H9 (cell line): ENCODE measurements around the gene XRN1. TPM values are rescaled to one million over a fixed set of nuclear protein-coding genes. Genes with fewer than 3 reads are reported as not detected.
A peak's percentile ranks its signal among the peaks of the same experiment; 100 is the strongest.

Experiments used
- DNase-seq: peaks from one replicate; pipeline ENCODE4 v3.0.0-alpha.2; 2017
- H2AFZ ChIP-seq: one replicate; pipeline ENCODE4 v1.6.1; 2013; ENCODE audit warnings: mild to moderate bottlenecking, low read length, control low read depth, moderate library complexity
- H2AK5ac ChIP-seq: 2 replicates; pipeline ENCODE4 v1.6.1; 2013; ENCODE audit warnings: low read length, control low read depth, mixed read lengths; ENCODE audit not compliant: insufficient read length
- H2BK120ac ChIP-seq: one replicate; pipeline ENCODE4 v1.6.1; 2013; ENCODE audit warnings: low read depth, mild to moderate bottlenecking, low read length, control low read depth, inconsistent platforms; ENCODE audit not compliant: poor library complexity, severe bottlenecking
- H2BK12ac ChIP-seq: 2 replicates; pipeline ENCODE4 v1.6.1; 2013; ENCODE audit warnings: low read length, control low read depth, mixed read lengths, low read depth; ENCODE audit not compliant: insufficient read length
- H2BK15ac ChIP-seq: 2 replicates; pipeline ENCODE4 v1.6.1; 2013; ENCODE audit warnings: low read depth, low read length, control low read depth
- H2BK20ac ChIP-seq: one replicate; pipeline ENCODE4 v1.6.1; 2013; ENCODE audit warnings: low read depth, mild to moderate bottlenecking, low read length, control low read depth, inconsistent platforms; ENCODE audit not compliant: poor library complexity, severe bottlenecking
- H2BK5ac ChIP-seq: 2 replicates; pipeline ENCODE4 v1.6.1; 2013; ENCODE audit warnings: low read length, control low read depth, mixed read lengths; ENCODE audit not compliant: insufficient read length
- H3K14ac ChIP-seq: 2 replicates; pipeline ENCODE4 v1.6.1; 2013; ENCODE audit warnings: low read length, control low read depth; ENCODE audit not compliant: insufficient read depth
- H3K18ac ChIP-seq: 2 replicates; pipeline ENCODE4 v1.6.1; 2013; ENCODE audit warnings: low read depth, mild to moderate bottlenecking, mixed read lengths, low read length, control low read depth; ENCODE audit not compliant: insufficient read length
- H3K23ac ChIP-seq: 2 replicates; pipeline ENCODE4 v1.6.1; 2013; ENCODE audit warnings: low read length, control low read depth, mixed read lengths, low read depth; ENCODE audit not compliant: insufficient read length
- H3K23me2 ChIP-seq: 2 replicates; pipeline ENCODE4 v1.6.1; 2013; ENCODE audit warnings: low read depth, mild to moderate bottlenecking, mixed read lengths, low read length, control low read depth; ENCODE audit not compliant: insufficient read length, poor library complexity, severe bottlenecking
- H3K27ac ChIP-seq: 2 replicates; pipeline ENCODE4 v1.5.1; 2013; ENCODE audit warnings: low read length, control low read depth, mixed read lengths, low read depth; ENCODE audit not compliant: insufficient read length
- H3K27me3 ChIP-seq: 2 replicates; pipeline ENCODE4 v1.6.1; 2013; ENCODE audit warnings: low read length, control low read depth, inconsistent platforms; ENCODE audit not compliant: insufficient read depth
- H3K4ac ChIP-seq: 2 replicates; pipeline ENCODE4 v1.6.1; 2013; ENCODE audit warnings: low read depth, mild to moderate bottlenecking, control low read depth, inconsistent platforms, low read length, moderate library complexity
- H3K4me1 ChIP-seq: 2 replicates; pipeline ENCODE4 v1.6.1; 2013; ENCODE audit warnings: low read length, control low read depth, inconsistent platforms; ENCODE audit not compliant: insufficient read depth
- H3K4me2 ChIP-seq: 2 replicates; pipeline ENCODE4 v1.6.1; 2013; ENCODE audit warnings: low read length, control low read depth, mixed read lengths; ENCODE audit not compliant: insufficient read length, insufficient read depth
- H3K56ac ChIP-seq: 2 replicates; pipeline ENCODE4 v1.6.1; 2013; ENCODE audit warnings: low read depth, mild to moderate bottlenecking, mixed read lengths, low read length, control low read depth; ENCODE audit not compliant: insufficient read length
- H3K79me1 ChIP-seq: 2 replicates; pipeline ENCODE4 v1.6.1; 2013; ENCODE audit warnings: low read depth, mild to moderate bottlenecking, moderate library complexity, low read length, control low read depth, inconsistent platforms; ENCODE audit not compliant: insufficient read depth, poor library complexity, severe bottlenecking
- H3K79me2 ChIP-seq: 2 replicates; pipeline ENCODE4 v1.6.1; 2013; ENCODE audit warnings: low read length, control low read depth, inconsistent platforms; ENCODE audit not compliant: insufficient read depth
- H3K9ac ChIP-seq: 2 replicates; pipeline ENCODE4 v1.6.1; 2013; ENCODE audit warnings: low read length, control low read depth, mixed read lengths; ENCODE audit not compliant: insufficient read length; ENCODE audit errors: extremely low read depth
- H3K9me3 ChIP-seq: one replicate; pipeline ENCODE4 v1.6.1; 2013; ENCODE audit warnings: low read depth, low read length, inconsistent platforms; ENCODE audit not compliant: control insufficient read depth
- H3T11ph ChIP-seq: one replicate; pipeline ENCODE4 v1.6.1; 2013; ENCODE audit warnings: mild to moderate bottlenecking, low read length, control low read depth, inconsistent platforms
- H4K20me1 ChIP-seq: one replicate; pipeline ENCODE4 v1.6.1; 2013; ENCODE audit not compliant: control insufficient read depth, insufficient read length, insufficient read depth
- H4K5ac ChIP-seq: 2 replicates; pipeline ENCODE4 v1.6.1; 2013; ENCODE audit warnings: low read depth, mild to moderate bottlenecking, mixed read lengths, low read length, control low read depth; ENCODE audit not compliant: insufficient read length
- H4K8ac ChIP-seq: replicated peaks from 2 replicates; pipeline ENCODE4 v1.6.1; 2013; ENCODE audit warnings: low read length, control low read depth, mixed read lengths, low read depth; ENCODE audit not compliant: insufficient read length
- H4K91ac ChIP-seq: 2 replicates; pipeline ENCODE4 v1.6.1; 2013; ENCODE audit warnings: low read depth, mild to moderate bottlenecking, moderate library complexity, mixed read lengths, low read length, control low read depth; ENCODE audit not compliant: insufficient read length
- H3K27ac Mint-ChIP-seq, 3 experiments: 2 replicates in 2 of 3; 3 replicates in 1 of 3; pipeline ENCODE4 v1.8.0; 2020 to 2021; ENCODE audit warnings: mixed read lengths in 3 of 3, mild to moderate bottlenecking in 1 of 3, moderate library complexity in 1 of 3
- H3K27me3 Mint-ChIP-seq: 2 replicates; pipeline ENCODE4 v1.8.0; 2021; ENCODE audit warnings: low read depth, mild to moderate bottlenecking, moderate library complexity, mixed read lengths
- H3K36me3 Mint-ChIP-seq, 3 experiments: 2 replicates in 2 of 3; 3 replicates in 1 of 3; pipeline ENCODE4 v1.8.0; 2020 to 2021; ENCODE audit warnings: low read depth in 3 of 3, mixed read lengths in 3 of 3; ENCODE audit not compliant: insufficient read depth in 1 of 3
- H3K4me1 Mint-ChIP-seq, 2 experiments: 2 replicates each; pipeline ENCODE4 v1.8.0; 2020; ENCODE audit warnings: mixed read lengths in 2 of 2
- H3K4me3 Mint-ChIP-seq, 2 experiments: 2 replicates in 1 of 2; 3 replicates in 1 of 2; pipeline ENCODE4 v1.8.0; 2020 to 2021; ENCODE audit warnings: mild to moderate bottlenecking in 2 of 2, mixed read lengths in 2 of 2, moderate library complexity in 1 of 2
- H3K9me3 Mint-ChIP-seq, 2 experiments: 2 replicates in 1 of 2; 3 replicates in 1 of 2; pipeline ENCODE4 v1.8.0; 2020; ENCODE audit warnings: mild to moderate bottlenecking in 2 of 2, mixed read lengths in 2 of 2, moderate library complexity in 1 of 2
- WGBS: extraction: QIAGEN DNeasy Blood & Tissue Kit; methylation state at CpG from one replicate; pipeline ENCODE4 v1.1.7; 2013; ENCODE audit warnings: missing lambda C conversion rate, low lambda C conversion rate, mixed read lengths; ENCODE audit not compliant: insufficient read length; ENCODE audit errors: extremely low coverage; 5-methylcytosine and 5-hydroxymethylcytosine counted together
- total RNA-seq: library from RNA; stranded (reverse); gene quantifications from 2 replicates; pipeline ENCODE4 v1.2.1, GENCODE V29; 2021
- TF ChIP-seq, protein P1 (sequence below): fragments of 200-600 bp; sonication (generic); conservative IDR thresholded peaks from 3 replicates; pipeline ENCODE4 v1.8.0; 2021; ENCODE audit warnings: antibody characterized with exemption, mild to moderate bottlenecking

Gene XRN1
- total RNA-seq, 1 experiment from 2014 or later: 15.0 TPM

DNA sequence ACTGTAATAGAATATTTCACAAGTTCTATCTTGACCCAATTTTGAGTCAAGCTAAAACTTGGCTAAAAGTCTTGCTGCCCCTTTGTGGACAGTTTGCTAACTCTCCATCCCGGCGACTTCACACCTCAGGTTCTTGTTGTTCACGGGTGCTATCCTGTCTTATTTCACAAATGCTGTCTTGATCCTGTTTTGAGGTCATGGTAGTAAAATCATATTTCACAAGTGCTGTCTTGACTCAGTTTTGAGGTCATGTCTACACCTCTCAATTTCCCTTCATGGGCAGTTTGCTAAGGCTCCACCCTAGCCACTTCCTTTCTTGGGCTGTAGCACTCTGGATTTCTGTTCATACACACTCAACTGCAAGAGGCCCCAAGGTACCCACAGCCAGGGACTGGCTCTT is 177.4 kb downstream of the XRN1 start:
- Mint-ChIP-seq H3K27ac (no peak overlapping the region; a peak in 2 of 7 replicates), H3K4me1 (peaks cover 3 to 6% of the 10 kb centered on the region in 2 experiments; a peak in 1 of 4 replicates), H3K4me3 (no peak overlapping the region), H3K9me3 (no peaks in the 10 kb centered on the region), H3K36me3 (no peaks in the 10 kb centered on the region), H3K27me3 (no peaks in the 10 kb centered on the region)
- no peak overlapping the region for H3K18ac ChIP-seq
- no peak overlapping the region for H4K91ac ChIP-seq
- H2BK5ac ChIP-seq: no peak overlapping the region
- H3K14ac ChIP-seq: no peak overlapping the region
- no peak overlapping the region for H3K4me2 ChIP-seq
- no peak overlapping the region for H2AK5ac ChIP-seq
- H3K9ac ChIP-seq: no peak overlapping the region
- no peaks in the 10 kb centered on the region for H3K79me2 ChIP-seq
- H3T11ph ChIP-seq: no peak overlapping the region
- no peaks in the 10 kb centered on the region for H3K9me3 ChIP-seq
- TF ChIP-seq, protein P1, sequence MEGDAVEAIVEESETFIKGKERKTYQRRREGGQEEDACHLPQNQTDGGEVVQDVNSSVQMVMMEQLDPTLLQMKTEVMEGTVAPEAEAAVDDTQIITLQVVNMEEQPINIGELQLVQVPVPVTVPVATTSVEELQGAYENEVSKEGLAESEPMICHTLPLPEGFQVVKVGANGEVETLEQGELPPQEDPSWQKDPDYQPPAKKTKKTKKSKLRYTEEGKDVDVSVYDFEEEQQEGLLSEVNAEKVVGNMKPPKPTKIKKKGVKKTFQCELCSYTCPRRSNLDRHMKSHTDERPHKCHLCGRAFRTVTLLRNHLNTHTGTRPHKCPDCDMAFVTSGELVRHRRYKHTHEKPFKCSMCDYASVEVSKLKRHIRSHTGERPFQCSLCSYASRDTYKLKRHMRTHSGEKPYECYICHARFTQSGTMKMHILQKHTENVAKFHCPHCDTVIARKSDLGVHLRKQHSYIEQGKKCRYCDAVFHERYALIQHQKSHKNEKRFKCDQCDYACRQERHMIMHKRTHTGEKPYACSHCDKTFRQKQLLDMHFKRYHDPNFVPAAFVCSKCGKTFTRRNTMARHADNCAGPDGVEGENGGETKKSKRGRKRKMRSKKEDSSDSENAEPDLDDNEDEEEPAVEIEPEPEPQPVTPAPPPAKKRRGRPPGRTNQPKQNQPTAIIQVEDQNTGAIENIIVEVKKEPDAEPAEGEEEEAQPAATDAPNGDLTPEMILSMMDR: peak; percentile 27; the same call in 1 of the 3 replicates
- no peak overlapping the region for H4K8ac ChIP-seq
- H3K4ac ChIP-seq: no peak overlapping the region
- no peaks in the 10 kb centered on the region for H3K23me2 ChIP-seq
- no peak overlapping the region for H2BK12ac ChIP-seq
- H2BK120ac ChIP-seq: no peak overlapping the region
- H4K5ac ChIP-seq: no peak overlapping the region
- H2BK20ac ChIP-seq: no peak overlapping the region
- H3K4me1 ChIP-seq: no peaks in the 10 kb centered on the region
- no peak overlapping the region for H3K27ac ChIP-seq
- H3K56ac ChIP-seq: no peak overlapping the region
- no peaks in the 10 kb centered on the region for H4K20me1 ChIP-seq
- no peak for DNase-seq
- no peak overlapping the region for H3K23ac ChIP-seq
- H2AFZ ChIP-seq: no peak overlapping the region
- no peaks in the 10 kb centered on the region for H3K79me1 ChIP-seq
- WGBS: no CpG with 5 or more reads among the region's 3 CpGs
- H2BK15ac ChIP-seq: no peak overlapping the region
- H3K27me3 ChIP-seq: no peaks in the 10 kb centered on the region
